Esophagus muscularis mucosa (tissue), 4 donors: ENCODE results near the gene PITPNB. TPM values are rescaled to one million over a fixed set of nuclear protein-coding genes. Genes with fewer than 3 reads are reported as not detected.

Experiments
- DNase-seq: peaks from one replicate; pipeline ENCODE4 v3.0.0-alpha.2; 2017; ENCODE audit errors: extremely low spot score
- H3K27ac ChIP-seq, 4 donors: fragments of 200-600 bp; sonication (generic); replicated peaks in 1 of 4; 1 replicate in 3 of 4; 2 replicates in 1 of 4; pipeline ENCODE4 v1.5.1; 2016 to 2019; ENCODE audit warnings: mild to moderate bottlenecking in 1 of 4
- H3K27me3 ChIP-seq, 4 donors: fragments of 200-600 bp; sonication (generic); one replicate each; pipeline versions ENCODE4 v1.5.1 to v1.6.0; 2016 to 2019
- H3K36me3 ChIP-seq, 4 donors: fragments of 200-600 bp; sonication (generic); one replicate each; pipeline ENCODE4 v1.5.1; 2016 to 2019
- H3K4me1 ChIP-seq, 4 donors: fragments of 200-600 bp; sonication (generic); one replicate each; pipeline ENCODE4 v1.5.1; 2016 to 2019
- H3K4me3 ChIP-seq, 4 donors: fragments of 200-600 bp; sonication (generic); 1 replicate in 2 of 4; 2 replicates in 2 of 4; pipeline ENCODE4 v1.5.1; 2016 to 2019; ENCODE audit warnings: mild to moderate bottlenecking in 4 of 4, moderate library complexity in 1 of 4
- H3K9me3 ChIP-seq, 4 donors: fragments of 200-600 bp; sonication (generic); 1 replicate in 3 of 4; 2 replicates in 1 of 4; pipeline ENCODE4 v1.5.1; 2016 to 2019
- EP300 ChIP-seq: sonication (generic); formaldehyde crosslinking; IDR thresholded peaks from one replicate; pipeline ENCODE4 v1.6.1; 2017; ENCODE audit warnings: antibody characterized with exemption
- POLR2A ChIP-seq: fragments of 450-650 bp; IDR thresholded peaks from one replicate; pipeline ENCODE4 v1.6.1; 2017; ENCODE audit warnings: antibody characterized with exemption, moderate library complexity, mild to moderate bottlenecking, low read depth
- POLR2AphosphoS5 ChIP-seq, 2 donors: sonication (generic); formaldehyde crosslinking; IDR thresholded peaks; one replicate each; pipeline ENCODE4 v1.6.1; 2017; ENCODE audit warnings: antibody characterized with exemption in 2 of 2
- WGBS: methylation state at CpG from one replicate; pipeline ENCODE4 v1.1.5; 2018; 5-methylcytosine and 5-hydroxymethylcytosine counted together
- intact Hi-C: fragments of 100-400 bp; cut with DNase I; formaldehyde crosslinking; loops from one replicate; pipeline ENCODE4 v1.15.1; 2023
- total RNA-seq, 4 donors: library from RNA; depleted of rRNA; stranded (reverse); fragments of >200 nt; gene quantifications; one replicate each; pipeline versions ENCODE4 v1.1.0 to v1.2.1, GENCODE V29; 2016
- TF ChIP-seq, protein P1 (sequence below), 3 experiments: fragments of 200-600 bp in 2 of 3; fragments of 450-650 bp in 1 of 3; sonication (generic) in 2 of 3; IDR thresholded peaks; one replicate each; pipeline ENCODE4 v1.5.1; 2017 to 2019; ENCODE audit warnings: antibody characterized with exemption in 3 of 3, mild to moderate bottlenecking in 2 of 3, moderate library complexity in 1 of 3

The PITPNB gene
- total RNA-seq, 4 donors from 2014 or later: 70.3 to 99.7 (median 89.3) TPM

DNA sequence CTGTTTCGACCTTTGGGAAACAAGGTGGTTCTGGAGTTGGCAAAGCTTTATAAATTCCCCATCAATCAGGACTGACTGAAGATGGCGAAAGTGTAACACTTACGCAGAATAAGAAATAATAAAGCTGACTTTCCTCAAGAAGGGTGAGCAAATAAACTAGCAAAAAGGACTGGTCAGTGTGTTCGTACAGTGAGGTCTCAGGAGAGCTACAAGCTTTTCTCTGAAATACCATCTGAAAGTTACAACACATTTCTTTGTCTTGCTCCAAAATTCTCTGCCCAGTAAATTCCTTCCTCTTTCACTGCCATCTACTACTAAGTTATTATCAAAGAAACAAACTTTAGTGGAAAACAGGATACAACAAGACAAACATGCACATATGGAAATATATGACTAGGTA, 13.4 kb downstream of the PITPNB start:
- intact Hi-C loops: no loop called here
- Histone ChIP-seq H3K9me3 (no peaks in the 10 kb centered on the region), H3K27ac (peak overlapping the region in 1 of 4 donors; percentile 12), H3K27me3 (no peaks in the 10 kb centered on the region), H3K4me3 (no peak overlapping the region), H3K4me1 (peaks cover 0 to 23% (median 17%) of the 10 kb centered on the region in 4 donors), H3K36me3 (peaks cover 7 to 67% (median 50%) of the 10 kb centered on the region in 4 donors)
- 74% methylated on average over 4 of the region's 4 CpGs for WGBS
- TF ChIP-seq EP300 (no peak), POLR2AphosphoS5 (IDR thresholded peaks at IDR 0.05) (no peak), POLR2A (no peak)
- TF ChIP-seq, protein P1, sequence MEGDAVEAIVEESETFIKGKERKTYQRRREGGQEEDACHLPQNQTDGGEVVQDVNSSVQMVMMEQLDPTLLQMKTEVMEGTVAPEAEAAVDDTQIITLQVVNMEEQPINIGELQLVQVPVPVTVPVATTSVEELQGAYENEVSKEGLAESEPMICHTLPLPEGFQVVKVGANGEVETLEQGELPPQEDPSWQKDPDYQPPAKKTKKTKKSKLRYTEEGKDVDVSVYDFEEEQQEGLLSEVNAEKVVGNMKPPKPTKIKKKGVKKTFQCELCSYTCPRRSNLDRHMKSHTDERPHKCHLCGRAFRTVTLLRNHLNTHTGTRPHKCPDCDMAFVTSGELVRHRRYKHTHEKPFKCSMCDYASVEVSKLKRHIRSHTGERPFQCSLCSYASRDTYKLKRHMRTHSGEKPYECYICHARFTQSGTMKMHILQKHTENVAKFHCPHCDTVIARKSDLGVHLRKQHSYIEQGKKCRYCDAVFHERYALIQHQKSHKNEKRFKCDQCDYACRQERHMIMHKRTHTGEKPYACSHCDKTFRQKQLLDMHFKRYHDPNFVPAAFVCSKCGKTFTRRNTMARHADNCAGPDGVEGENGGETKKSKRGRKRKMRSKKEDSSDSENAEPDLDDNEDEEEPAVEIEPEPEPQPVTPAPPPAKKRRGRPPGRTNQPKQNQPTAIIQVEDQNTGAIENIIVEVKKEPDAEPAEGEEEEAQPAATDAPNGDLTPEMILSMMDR (IDR thresholded peaks at IDR 0.05): no peak
- DNase-seq: no peak

GRCh38 chr22:27903805-27904473, 15.1 kb downstream of the PITPNB start:
- H3K36me3 ChIP-seq: peaks cover 6 to 61% (median 48%) of the 10 kb centered on the region in 4 donors
- 89% methylated on average over 3 of the region's 3 CpGs for WGBS
- H3K27ac ChIP-seq: no peak overlapping the region
- H3K4me1 ChIP-seq: peaks cover 0 to 20% (median 16%) of the 10 kb centered on the region in 4 donors
- no peaks in the 10 kb centered on the region for H3K27me3 ChIP-seq
- TF ChIP-seq EP300 (no peak), POLR2AphosphoS5 (IDR thresholded peaks at IDR 0.05) (no peak), POLR2A (no peak)
- TF ChIP-seq, protein P1 (IDR thresholded peaks at IDR 0.05): no peak
- H3K9me3 ChIP-seq: no peaks in the 10 kb centered on the region
- H3K4me3 ChIP-seq: no peak overlapping the region
- intact Hi-C loops: no loop called here
- no peak for DNase-seq

DNA sequence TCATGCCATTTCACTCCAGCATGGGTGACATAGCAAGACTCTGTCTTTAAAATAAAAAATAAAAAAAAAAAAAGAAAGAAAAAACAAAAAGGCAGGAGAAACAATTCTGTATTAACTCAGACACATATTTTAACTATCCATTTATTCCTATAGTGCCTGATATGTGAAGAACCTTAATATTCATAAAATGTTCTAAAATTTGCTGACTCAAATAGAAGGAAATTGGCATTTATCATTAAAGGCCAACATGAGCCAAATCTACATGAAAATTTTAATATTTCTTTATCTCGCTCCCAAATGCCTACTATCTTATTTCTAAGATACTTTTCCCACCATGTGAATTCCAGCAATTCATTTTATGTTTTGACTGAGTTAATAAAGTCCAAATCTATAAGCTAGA, 18.9 kb downstream of the PITPNB start:
- no peak for TF ChIP-seq POLR2A
- no peaks in the 10 kb centered on the region for H3K9me3 ChIP-seq
- WGBS: 98% methylated on average over 1 of the region's 1 CpG
- no peak for DNase-seq
- H3K4me3 ChIP-seq: no peak overlapping the region
- no peak overlapping the region for H3K27ac ChIP-seq
- H3K36me3 ChIP-seq: peaks cover 20 to 79% (median 64%) of the 10 kb centered on the region in 4 donors
- H3K4me1 ChIP-seq: peaks cover 3 to 14% (median 10%) of the 10 kb centered on the region in 4 donors
- intact Hi-C loops: no loop called here
- no peaks in the 10 kb centered on the region for H3K27me3 ChIP-seq

GRCh38 chr22:27896245-27896644, 22.8 kb downstream of the PITPNB start:
- Histone ChIP-seq H3K27me3 (no peaks in the 10 kb centered on the region), H3K4me3 (no peak overlapping the region), H3K27ac (no peak overlapping the region), H3K4me1 (peaks cover 11 to 24% (median 18%) of the 10 kb centered on the region in 4 donors), H3K9me3 (no peaks in the 10 kb centered on the region), H3K36me3 (peaks cover 24 to 89% (median 73%) of the 10 kb centered on the region in 4 donors)
- TF ChIP-seq POLR2AphosphoS5 (IDR thresholded peaks at IDR 0.05) (no peak), POLR2A (no peak), EP300 (no peak)
- TF ChIP-seq, protein P1 (IDR thresholded peaks at IDR 0.05): no peak
- 87% methylated on average over 6 of the region's 6 CpGs for whole genome bisulfite sequencing
- intact Hi-C loops: no loop called here
- DNase-seq: no peak

- no peak overlapping the region for H3K27ac ChIP-seq
- DNase-seq: no peak
- H3K27me3 ChIP-seq: no peaks in the 10 kb centered on the region
- intact Hi-C loops: no loop called here
- H3K36me3 ChIP-seq: peaks cover 24 to 91% (median 78%) of the 10 kb centered on the region in 4 donors
- WGBS: 88% methylated on average over 4 of the region's 4 CpGs
- no peaks in the 10 kb centered on the region for H3K9me3 ChIP-seq
- TF ChIP-seq, protein P1 (IDR thresholded peaks at IDR 0.05): no peak
- no peak for TF ChIP-seq POLR2A
- no peak for TF ChIP-seq POLR2AphosphoS5 (IDR thresholded peaks at IDR 0.05)
- TF ChIP-seq EP300: no peak
- no peak overlapping the region for H3K4me3 ChIP-seq
- peaks cover 11 to 24% (median 15%) of the 10 kb centered on the region in 4 donors for H3K4me1 ChIP-seq
Measured at GRCh38 chr22:27895600-27895999, 23.5 kb downstream of the PITPNB start.
